Measurements from ENCODE around the gene MIER3.

MIER3 gene

GRCh38 chr5:56989676-56990075 lies 37.8 kb upstream of the MIER3 start:
- no peak overlapping the region for H3K9ac ChIP-seq (ENCODE audit: low read depth, low read length)
- no peaks in the 10 kb centered on the region for H3K4me1 ChIP-seq (ENCODE audit: insufficient read depth, low read length)
- peaks cover 10% of the 10 kb centered on the region for H3K27me3 ChIP-seq (ENCODE audit: insufficient read depth, low read length, poor library complexity)
- ATAC-seq (ENCODE audit: insufficient read depth, low read depth) (no peak), DNase-seq (no peak)
- H2AFZ ChIP-seq (ENCODE audit: low read depth, low read length), result no peak overlapping the region
- no peaks in the 10 kb centered on the region for H3K79me2 ChIP-seq (ENCODE audit: insufficient read depth, low read length)
- no peaks in the 10 kb centered on the region for H3K9me3 ChIP-seq (ENCODE audit: insufficient read depth, low read length, severe bottlenecking)
- TF ChIP-seq EZH2 (IDR thresholded peaks at IDR 0.05; ENCODE audit: borderline replicate concordance, low read depth, low read length, severe bottlenecking), result no peak
- TF ChIP-seq, protein P1, sequence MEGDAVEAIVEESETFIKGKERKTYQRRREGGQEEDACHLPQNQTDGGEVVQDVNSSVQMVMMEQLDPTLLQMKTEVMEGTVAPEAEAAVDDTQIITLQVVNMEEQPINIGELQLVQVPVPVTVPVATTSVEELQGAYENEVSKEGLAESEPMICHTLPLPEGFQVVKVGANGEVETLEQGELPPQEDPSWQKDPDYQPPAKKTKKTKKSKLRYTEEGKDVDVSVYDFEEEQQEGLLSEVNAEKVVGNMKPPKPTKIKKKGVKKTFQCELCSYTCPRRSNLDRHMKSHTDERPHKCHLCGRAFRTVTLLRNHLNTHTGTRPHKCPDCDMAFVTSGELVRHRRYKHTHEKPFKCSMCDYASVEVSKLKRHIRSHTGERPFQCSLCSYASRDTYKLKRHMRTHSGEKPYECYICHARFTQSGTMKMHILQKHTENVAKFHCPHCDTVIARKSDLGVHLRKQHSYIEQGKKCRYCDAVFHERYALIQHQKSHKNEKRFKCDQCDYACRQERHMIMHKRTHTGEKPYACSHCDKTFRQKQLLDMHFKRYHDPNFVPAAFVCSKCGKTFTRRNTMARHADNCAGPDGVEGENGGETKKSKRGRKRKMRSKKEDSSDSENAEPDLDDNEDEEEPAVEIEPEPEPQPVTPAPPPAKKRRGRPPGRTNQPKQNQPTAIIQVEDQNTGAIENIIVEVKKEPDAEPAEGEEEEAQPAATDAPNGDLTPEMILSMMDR (IDR thresholded peaks at IDR 0.05; ENCODE audit: borderline replicate concordance, extremely low read depth, low read length, poor library complexity, severe bottlenecking), result no peak
- H3K36me3 ChIP-seq (ENCODE audit: insufficient read depth, low read length), result no peaks in the 10 kb centered on the region
- H3K27ac ChIP-seq (ENCODE audit: low read length), result no peak overlapping the region
- no peak overlapping the region for H3K4me3 ChIP-seq (ENCODE audit: low read depth in 1 of 2, low read length in 2 of 2)
- no peaks in the 10 kb centered on the region for H4K20me1 ChIP-seq (ENCODE audit: insufficient read depth, low read length)
- no peak overlapping the region for H3K4me2 ChIP-seq (ENCODE audit: insufficient read depth, low read length)

- H3K9me3 ChIP-seq (ENCODE audit: insufficient read depth, low read length, severe bottlenecking), result no peaks in the 10 kb centered on the region
- ATAC-seq (ENCODE audit: insufficient read depth, low read depth) (no peak), DNase-seq (no peak)
- no peak overlapping the region for H3K27ac ChIP-seq (ENCODE audit: low read length)
- no peaks in the 10 kb centered on the region for H4K20me1 ChIP-seq (ENCODE audit: insufficient read depth, low read length)
- H3K36me3 ChIP-seq (ENCODE audit: insufficient read depth, low read length), result no peaks in the 10 kb centered on the region
- TF ChIP-seq, protein P1 (IDR thresholded peaks at IDR 0.05; ENCODE audit: borderline replicate concordance, extremely low read depth, low read length, poor library complexity, severe bottlenecking), result no peak
- TF ChIP-seq EZH2 (IDR thresholded peaks at IDR 0.05; ENCODE audit: borderline replicate concordance, low read depth, low read length, severe bottlenecking), result no peak
- no peak overlapping the region for H3K9ac ChIP-seq (ENCODE audit: low read depth, low read length)
- no peak overlapping the region for H3K4me2 ChIP-seq (ENCODE audit: insufficient read depth, low read length)
- H3K27me3 ChIP-seq (ENCODE audit: insufficient read depth, low read length, poor library complexity), result peaks cover 10% of the 10 kb centered on the region
- no peaks in the 10 kb centered on the region for H3K79me2 ChIP-seq (ENCODE audit: insufficient read depth, low read length)
- H3K4me3 ChIP-seq (ENCODE audit: low read depth in 1 of 2, low read length in 2 of 2), result no peak overlapping the region
- H2AFZ ChIP-seq (ENCODE audit: low read depth, low read length), result no peak overlapping the region
- peaks cover 3% of the 10 kb centered on the region; the same call in 1 of the 2 replicates for H3K4me1 ChIP-seq (ENCODE audit: insufficient read depth, low read length)
Observed at GRCh38 chr5:56988490-56988889, 36.6 kb upstream of the MIER3 start.

- Histone ChIP-seq H3K4me3 (ENCODE audit: low read depth in 1 of 2, low read length in 2 of 2) (no peak overlapping the region), H3K4me1 (ENCODE audit: insufficient read depth, low read length) (peaks cover 3% of the 10 kb centered on the region; the same call in 1 of the 2 replicates), H3K9me3 (ENCODE audit: insufficient read depth, low read length, severe bottlenecking) (no peaks in the 10 kb centered on the region), H3K4me2 (ENCODE audit: insufficient read depth, low read length) (no peak overlapping the region), H3K27me3 (ENCODE audit: insufficient read depth, low read length, poor library complexity) (peaks cover 10% of the 10 kb centered on the region), H3K9ac (ENCODE audit: low read depth, low read length) (no peak overlapping the region), H3K36me3 (ENCODE audit: insufficient read depth, low read length) (no peaks in the 10 kb centered on the region), H4K20me1 (ENCODE audit: insufficient read depth, low read length) (no peaks in the 10 kb centered on the region), H3K27ac (ENCODE audit: low read length) (no peak overlapping the region), H3K79me2 (ENCODE audit: insufficient read depth, low read length) (no peaks in the 10 kb centered on the region), H2AFZ (ENCODE audit: low read depth, low read length) (no peak overlapping the region)
- TF ChIP-seq, protein P1 (IDR thresholded peaks at IDR 0.05; ENCODE audit: borderline replicate concordance, extremely low read depth, low read length, poor library complexity, severe bottlenecking), result no peak
- TF ChIP-seq EZH2 (IDR thresholded peaks at IDR 0.05; ENCODE audit: borderline replicate concordance, low read depth, low read length, severe bottlenecking), result no peak
- no peak for DNase-seq
- no peak for ATAC-seq (ENCODE audit: insufficient read depth, low read depth)
Observed at GRCh38 chr5:56987171-56987570, 35.2 kb upstream of the MIER3 start.

GRCh38 chr5:56986626-56986947 lies 34.7 kb upstream of the MIER3 start:
- DNase-seq (no peak), ATAC-seq (ENCODE audit: insufficient read depth, low read depth) (no peak)

More at GRCh38 chr5:56986626-56986947, 34.7 kb upstream of the MIER3 start:
- Histone ChIP-seq H3K9me3 (ENCODE audit: insufficient read depth, low read length, severe bottlenecking) (no peaks in the 10 kb centered on the region), H3K9ac (ENCODE audit: low read depth, low read length) (no peak overlapping the region), H3K36me3 (ENCODE audit: insufficient read depth, low read length) (no peaks in the 10 kb centered on the region), H3K4me1 (ENCODE audit: insufficient read depth, low read length) (peaks cover 3% of the 10 kb centered on the region; the same call in 1 of the 2 replicates), H3K4me2 (ENCODE audit: insufficient read depth, low read length) (no peak overlapping the region), H3K4me3 (ENCODE audit: low read depth in 1 of 2, low read length in 2 of 2) (no peak overlapping the region), H2AFZ (ENCODE audit: low read depth, low read length) (no peak overlapping the region), H3K27ac (ENCODE audit: low read length) (no peak overlapping the region), H3K27me3 (ENCODE audit: insufficient read depth, low read length, poor library complexity) (peaks cover 10% of the 10 kb centered on the region), H3K79me2 (ENCODE audit: insufficient read depth, low read length) (no peaks in the 10 kb centered on the region), H4K20me1 (ENCODE audit: insufficient read depth, low read length) (no peaks in the 10 kb centered on the region)
- TF ChIP-seq EZH2 (IDR thresholded peaks at IDR 0.05; ENCODE audit: borderline replicate concordance, low read depth, low read length, severe bottlenecking), result no peak
- TF ChIP-seq, protein P1 (IDR thresholded peaks at IDR 0.05; ENCODE audit: borderline replicate concordance, extremely low read depth, low read length, poor library complexity, severe bottlenecking), result no peak
